Common myeloid progenitor, CD34-positive (primary cell): ENCODE data around the gene ERLEC1.
A peak's percentile ranks its signal among the peaks of the same experiment; 100 is the strongest.

ENCODE experiments used
- CTCF ChIA-PET: fragments of 350-600 bp; sonication (Branson Sonifier 250); formaldehyde crosslinking; loops from one replicate; lab custom pipeline; 2021; ENCODE audit warnings: antibody characterized with exemption; lab: Charles Lee
- POLR2A ChIA-PET: fragments of 350-600 bp; sonication (Branson Sonifier 250); formaldehyde crosslinking; loops from one replicate; lab custom pipeline; 2021; ENCODE audit warnings: antibody characterized with exemption; lab: Charles Lee
- DNase-seq, 3 donors: peaks; one replicate each; pipeline versions ENCODE4 v3.0.0 to v3.0.0-alpha.2; 2013
- H3K27ac ChIP-seq, 2 experiments: 1 replicate in 1 of 2; 2 replicates in 1 of 2; pipeline ENCODE4 v1.7.0; 2013; ENCODE audit warnings: inconsistent platforms in 2 of 2, low read length in 2 of 2, mild to moderate bottlenecking in 2 of 2, low read depth in 1 of 2, moderate library complexity in 1 of 2; ENCODE audit not compliant: severe bottlenecking in 2 of 2, insufficient read depth in 1 of 2, poor library complexity in 1 of 2
- H3K27me3 ChIP-seq, 5 experiments: replicated peaks in 2 of 5; 1 replicate in 3 of 5; 2 replicates in 2 of 5; pipeline versions ENCODE4 v1.6.1 to v1.7.0; 2013; ENCODE audit warnings: low read length in 4 of 5, mild to moderate bottlenecking in 2 of 5, moderate library complexity in 2 of 5, inconsistent platforms in 1 of 5; ENCODE audit not compliant: insufficient read depth in 5 of 5, control insufficient read depth in 4 of 5
- H3K36me3 ChIP-seq, 4 experiments: 1 replicate in 2 of 4; 2 replicates in 2 of 4; pipeline versions ENCODE4 v1.6.1 to v1.7.0; 2013; ENCODE audit warnings: low read length in 3 of 4, control low read depth in 1 of 4, mild to moderate bottlenecking in 1 of 4; ENCODE audit not compliant: control insufficient read depth in 4 of 4, insufficient read depth in 4 of 4
- H3K4me1 ChIP-seq, 4 experiments: 1 replicate in 3 of 4; 2 replicates in 1 of 4; pipeline versions ENCODE4 v1.6.1 to v1.7.1; 2013; ENCODE audit warnings: low read length in 3 of 4, mild to moderate bottlenecking in 3 of 4, control low read depth in 1 of 4, inconsistent platforms in 1 of 4, moderate library complexity in 1 of 4; ENCODE audit not compliant: control insufficient read depth in 4 of 4, insufficient read depth in 4 of 4; ENCODE audit errors: control extremely low read depth in 1 of 4
- H3K4me3 ChIP-seq, 7 experiments: 1 replicate in 4 of 7; 2 replicates in 3 of 7; pipeline versions ENCODE4 v1.5.1 to v1.7.0; 2013; ENCODE audit warnings: mild to moderate bottlenecking in 7 of 7, low read length in 6 of 7, moderate library complexity in 6 of 7, inconsistent platforms in 2 of 7, low read depth in 2 of 7, control low read depth in 1 of 7; ENCODE audit not compliant: insufficient read depth in 4 of 7, control insufficient read depth in 1 of 7; ENCODE audit errors: extremely low read depth in 1 of 7
- H3K9me3 ChIP-seq, 5 experiments: 1 replicate in 4 of 5; 2 replicates in 1 of 5; pipeline versions ENCODE4 v1.6.1 to v1.7.1; 2013; ENCODE audit warnings: low read length in 4 of 5, mild to moderate bottlenecking in 2 of 5, inconsistent platforms in 1 of 5, low read depth in 1 of 5, moderate library complexity in 1 of 5; ENCODE audit not compliant: control insufficient read depth in 4 of 5, insufficient read depth in 2 of 5; ENCODE audit errors: control extremely low read depth in 1 of 5
- WGBS: methylation state at CpG from one replicate; pipeline ENCODE4 v1.1.5; 2013; ENCODE audit not compliant: insufficient coverage; 5-methylcytosine and 5-hydroxymethylcytosine counted together

The ERLEC1 gene

DNA sequence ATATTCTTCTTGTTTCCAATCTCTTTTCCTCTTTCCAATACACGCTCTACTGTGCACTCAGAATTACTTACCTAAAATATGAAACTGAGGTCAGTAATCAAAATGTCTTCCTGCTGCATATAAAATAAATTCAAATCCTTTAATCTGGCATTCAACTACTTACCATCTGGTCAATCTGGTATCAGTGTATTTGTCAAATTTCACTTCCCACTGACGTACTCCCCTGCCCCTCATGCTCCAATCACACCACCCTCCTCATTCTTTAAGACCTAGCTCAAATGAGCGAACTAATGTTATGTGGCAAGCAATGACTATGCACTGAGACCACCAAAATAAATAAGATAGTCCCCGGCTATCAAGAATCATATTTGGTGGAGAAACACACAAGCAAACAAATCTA, 6.8 kb upstream of the ERLEC1 start:
- Histone ChIP-seq H3K9me3 (no peaks in the 10 kb centered on the region), H3K4me1 (peaks cover under 1 to 18% (median 13%) of the 10 kb centered on the region in 4 experiments), H3K27me3 (no peaks in the 10 kb centered on the region), H3K4me3 (no peak overlapping the region), H3K36me3 (peaks cover 8 to 20% (median 16%) of the 10 kb centered on the region in 4 experiments), H3K27ac (no peak overlapping the region)
- CTCF ChIA-PET, result interaction anchor here (2.6 kb wide), 1 partner anchor 12 kb away, joined by 13 read pairs; the partner anchor contains the start of gene CHAC2
- WGBS, result 100% methylated on average over 1 of the region's 4 CpGs
- DNase-seq, result no peak
- POLR2A ChIA-PET, result no interaction called here

DNA sequence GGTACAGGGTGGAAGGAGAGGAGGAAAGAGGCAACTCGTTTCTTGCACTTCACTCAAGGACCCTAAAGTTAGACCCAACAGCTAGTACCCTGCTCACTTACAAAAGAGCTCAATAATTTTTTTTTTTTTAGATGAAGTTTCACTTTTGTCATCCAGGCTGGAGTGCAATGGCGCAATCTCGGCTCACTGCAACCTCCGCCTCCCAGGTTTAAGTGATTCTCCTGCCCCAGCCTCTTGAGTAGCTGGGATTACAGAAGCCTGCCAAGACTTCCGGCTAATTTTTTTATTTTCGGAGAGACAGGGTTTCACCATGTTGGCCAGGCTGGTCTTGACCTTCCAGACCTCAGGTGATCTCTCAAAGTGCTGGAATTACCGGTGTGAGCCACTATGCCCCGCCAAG, 4.2 kb upstream of the ERLEC1 start:
- ChIA-PET POLR2A (no interaction called here), CTCF (interaction anchor here (1.3 kb wide), 1 partner anchor 16 kb away, joined by 3 read pairs; the partner anchor contains the start of gene CHAC2)
- Histone ChIP-seq H3K36me3 (peaks cover 8 to 16% (median 13%) of the 10 kb centered on the region in 4 experiments), H3K27ac (no peak overlapping the region), H3K9me3 (no peaks in the 10 kb centered on the region), H3K4me3 (no peak overlapping the region), H3K27me3 (no peaks in the 10 kb centered on the region), H3K4me1 (peaks cover 10 to 31% (median 24%) of the 10 kb centered on the region in 4 experiments)
- no peak for DNase-seq
- 95% methylated on average over 6 of the region's 8 CpGs for WGBS

DNA sequence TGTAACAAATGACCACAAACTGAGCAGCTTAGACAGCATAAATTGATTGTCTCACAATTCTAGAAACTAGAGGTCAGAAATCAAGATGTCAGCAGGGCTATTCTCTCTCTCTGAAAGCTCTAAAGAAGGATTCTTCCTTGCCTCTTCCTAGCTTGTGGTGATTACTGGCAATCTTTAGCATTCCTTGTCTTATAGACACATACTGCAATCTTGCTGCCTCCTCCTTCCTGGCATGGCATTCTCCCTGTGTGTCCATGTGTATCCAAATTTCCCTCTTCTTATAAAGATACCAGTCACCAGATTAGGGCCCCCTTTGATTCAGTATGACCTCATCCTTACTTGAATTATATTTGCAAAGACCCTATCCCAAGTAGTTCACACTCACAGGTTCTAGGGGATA, 2.4 kb upstream of the ERLEC1 start:
- POLR2A ChIA-PET, result no interaction called here

GRCh38 chr2:53785366-53785765, 1.5 kb upstream of the ERLEC1 start:
- DNase-seq, result no peak
- 86% methylated on average over 10 of the region's 11 CpGs for WGBS
- peak overlapping the region in 6 of 7 experiments; percentile 83 to 100 (median 98) for H3K4me3 ChIP-seq
- H3K27me3 ChIP-seq, result no peaks in the 10 kb centered on the region
- POLR2A ChIA-PET, result interaction anchor here (2.9 kb wide), 1 partner anchor 18 kb away, joined by 22 read pairs; the partner anchor contains the start of gene CHAC2
- H3K27ac ChIP-seq, result peak overlapping the region; percentile 96
- H3K36me3 ChIP-seq, result peaks cover 8 to 12% (median 10%) of the 10 kb centered on the region in 4 experiments
- no peaks in the 10 kb centered on the region for H3K9me3 ChIP-seq
- CTCF ChIA-PET, result interaction anchor here (0.8 to 3.6 kb wide), 4 partner anchors 8 to 18 kb away, joined by 3 to 14 read pairs (median 5); partner anchors contain the start of gene CHAC2
- H3K4me1 ChIP-seq, result peaks cover 19 to 40% (median 32%) of the 10 kb centered on the region in 4 experiments

More for the DNA sequence above, 2.4 kb upstream of the ERLEC1 start:
- H3K27ac ChIP-seq, result peak overlapping the region in 1 of 2 experiments; percentile 96
- no peak for DNase-seq
- peaks cover 8 to 16% (median 13%) of the 10 kb centered on the region in 4 experiments for H3K36me3 ChIP-seq
- H3K4me1 ChIP-seq, result peaks cover 19 to 42% (median 32%) of the 10 kb centered on the region in 4 experiments
- peak overlapping the region in 2 of 7 experiments; percentile 2 to 95 for H3K4me3 ChIP-seq
- no peaks in the 10 kb centered on the region for H3K27me3 ChIP-seq
- H3K9me3 ChIP-seq, result no peaks in the 10 kb centered on the region
- CTCF ChIA-PET, result interaction anchor here (0.8 to 3.6 kb wide), 4 partner anchors 8 to 17 kb away, joined by 3 to 14 read pairs (median 4); partner anchors contain the start of gene CHAC2

DNA sequence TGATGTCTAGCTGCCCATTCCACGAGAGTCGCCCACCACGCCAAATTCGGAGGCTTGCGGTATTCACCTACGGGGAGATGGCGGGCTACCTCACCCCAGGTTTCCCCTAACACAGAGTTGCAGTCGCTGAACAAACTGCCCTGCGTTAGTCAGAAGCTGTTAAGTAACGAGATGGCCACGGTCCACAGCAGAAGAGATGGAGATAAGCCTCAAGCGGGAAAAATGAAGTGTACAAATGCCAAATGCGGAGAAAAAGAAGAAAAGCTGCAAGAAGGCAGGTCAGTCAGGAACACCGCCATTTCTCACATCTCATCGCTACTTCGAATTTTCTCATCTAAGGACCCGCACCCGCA, 516 bp upstream of the ERLEC1 start:
- no peaks in the 10 kb centered on the region for H3K27me3 ChIP-seq
- 0% methylated on average over 6 of the region's 18 CpGs for WGBS
- H3K36me3 ChIP-seq, result peaks cover 3 to 14% (median 8%) of the 10 kb centered on the region in 4 experiments
- DNase-seq, result no peak
- H3K27ac ChIP-seq, result peak overlapping the region; percentile 96
- ChIA-PET CTCF (interaction anchor here (1.5 to 3.6 kb wide), 2 partner anchors 9 to 19 kb away, joined by 6 to 14 read pairs; partner anchors contain the start of gene CHAC2), POLR2A (interaction anchor here (1.4 to 2.9 kb wide), 3 partner anchors 10 to 19 kb away, joined by 3 to 22 read pairs (median 14); partner anchors contain the start of gene CHAC2)
- peak overlapping the region; percentile 73 to 100 (median 97) for H3K4me3 ChIP-seq
- H3K9me3 ChIP-seq, result no peaks in the 10 kb centered on the region
- peaks cover 19 to 40% (median 32%) of the 10 kb centered on the region in 4 experiments for H3K4me1 ChIP-seq

DNA sequence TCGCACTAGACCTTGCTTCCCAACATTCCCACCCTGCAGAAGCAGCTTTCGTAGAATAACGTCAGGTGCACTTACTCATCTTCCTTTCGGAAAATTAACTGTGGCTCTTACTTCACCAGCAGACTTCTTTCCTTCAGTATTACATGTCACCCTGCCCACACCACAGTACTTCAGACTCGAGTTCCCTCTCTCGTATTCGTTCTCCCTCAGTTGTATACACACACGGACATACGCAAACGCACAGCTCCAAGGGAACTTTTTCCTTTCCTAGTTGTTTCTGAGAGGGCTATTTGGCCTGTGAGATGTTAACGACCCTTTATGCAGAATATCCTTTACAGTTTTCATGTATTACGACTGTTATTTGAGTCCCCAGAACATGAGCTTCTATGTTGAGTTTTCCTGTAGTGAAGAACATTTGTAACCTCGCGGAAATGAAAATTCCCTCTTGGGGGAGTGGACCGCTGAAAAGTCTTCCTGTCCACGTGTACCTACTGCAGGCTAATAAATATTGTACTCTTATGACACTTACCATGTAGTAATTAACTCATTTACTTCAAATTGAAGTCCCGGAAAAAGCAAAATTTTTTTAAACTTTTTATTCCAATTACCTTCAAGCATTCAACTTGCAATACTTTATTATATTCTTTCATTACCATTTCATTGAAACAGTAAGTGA, 908 bp downstream of the ERLEC1 start:
- peak in 2 of 3 donors; percentile 37 to 57 for DNase-seq
- 0% methylated on average over 11 of the region's 17 CpGs for WGBS
- Histone ChIP-seq H3K4me1 (peaks cover 19 to 40% (median 31%) of the 10 kb centered on the region in 4 experiments), H3K9me3 (no peaks in the 10 kb centered on the region), H3K27me3 (no peaks in the 10 kb centered on the region), H3K36me3 (peaks cover 0 to 8% (median 1%) of the 10 kb centered on the region in 4 experiments), H3K27ac (peak overlapping the region; percentile 96), H3K4me3 (peak overlapping the region; percentile 73 to 100 (median 97))
- ChIA-PET POLR2A (interaction anchor here (0.6 to 2.9 kb wide), 5 partner anchors 9 to 1829 kb away, joined by 3 to 22 read pairs (median 5); partner anchors contain the start of gene CHAC2), CTCF (interaction anchor here (1.1 to 3.6 kb wide), 3 partner anchors 11 to 20 kb away, joined by 3 to 14 read pairs (median 4); partner anchors contain the start of gene CHAC2)
